GM19452 (cell line): Measurements from ENCODE around the gene ERAS.
A peak's percentile ranks its signal among the peaks of the same experiment; 100 is the strongest.
"Not testable (repeated sequence)": the region's sequence is repeated elsewhere in the genome, so short reads cannot be mapped to it uniquely, and the experiment has no call there.

ENCODE experiments used
- ATAC-seq: cut with Tn5 transposase; IDR thresholded peaks from one replicate; pipeline ENCODE4 v1.9.1; 2021; ENCODE audit not compliant: unreplicated experiment

Gene ERAS

GRCh38 chrX:48794911-48795515 lies 31.3 kb upstream of the ERAS start:
- ATAC-seq: no peak

GRCh38 chrX:48798318-48798717 lies 28.0 kb upstream of the ERAS start:
- ATAC-seq: no peak

GRCh38 chrX:48800574-48801279 lies 25.6 kb upstream of the ERAS start:
- no peak for ATAC-seq

GRCh38 chrX:48801280-48802088 lies 24.8 kb upstream of the ERAS start, which contains the start of gene HDAC6:
Gene HDAC6 (plus strand): TSS chrX:48802067. CDS start chrX:48802693, 626 bp downstream.
- peak; percentile 91 for ATAC-seq

GRCh38 chrX:48802089-48802904 lies 24.0 kb upstream of the ERAS start:
- ATAC-seq: peak; percentile 47

GRCh38 chrX:48802905-48803200 lies 23.5 kb upstream of the ERAS start:
- no peak for ATAC-seq

- ATAC-seq: no peak
These were observed 20.2 kb upstream of the ERAS start for GRCh38 chrX:48806081-48806480.

GRCh38 chrX:48813644-48814043 lies 12.7 kb upstream of the ERAS start:
- ATAC-seq: no peak

- no peak for ATAC-seq
These were observed 11.6 kb upstream of the ERAS start for GRCh38 chrX:48814722-48815121.

- no peak for ATAC-seq
These were observed 11.0 kb upstream of the ERAS start for GRCh38 chrX:48815266-48815665.

GRCh38 chrX:48816014-48816810 lies 10.1 kb upstream of the ERAS start:
- no peak for ATAC-seq

- no peak for ATAC-seq
These were observed 8.2 kb upstream of the ERAS start for GRCh38 chrX:48818098-48818497.

GRCh38 chrX:48818866-48819265 lies 7.4 kb upstream of the ERAS start:
- ATAC-seq: no peak

GRCh38 chrX:48819394-48819793 lies 6.9 kb upstream of the ERAS start:
- ATAC-seq: not testable (repeated sequence)

GRCh38 chrX:48823053-48823452 lies 3.3 kb upstream of the ERAS start:
- no peak for ATAC-seq

GRCh38 chrX:48824066-48824465 lies 2.2 kb upstream of the ERAS start:
- ATAC-seq: no peak

- no peak for ATAC-seq
These were observed 752 bp downstream of the ERAS start for GRCh38 chrX:48826876-48827653.

- ATAC-seq: no peak
These were observed 1.3 kb downstream of the ERAS start for GRCh38 chrX:48827654-48827968.

GRCh38 chrX:48829016-48829735 lies 2.9 kb downstream of the ERAS start:
- ATAC-seq: no peak
